GM19328 (cell line): Measurements from ENCODE around the gene AANAT.

Experiments used
- ATAC-seq: cut with Tn5 transposase; IDR thresholded peaks from one replicate; pipeline ENCODE4 v1.9.1; 2021; ENCODE audit warnings: mild to moderate bottlenecking, moderate library complexity; ENCODE audit not compliant: unreplicated experiment

AANAT gene

DNA sequence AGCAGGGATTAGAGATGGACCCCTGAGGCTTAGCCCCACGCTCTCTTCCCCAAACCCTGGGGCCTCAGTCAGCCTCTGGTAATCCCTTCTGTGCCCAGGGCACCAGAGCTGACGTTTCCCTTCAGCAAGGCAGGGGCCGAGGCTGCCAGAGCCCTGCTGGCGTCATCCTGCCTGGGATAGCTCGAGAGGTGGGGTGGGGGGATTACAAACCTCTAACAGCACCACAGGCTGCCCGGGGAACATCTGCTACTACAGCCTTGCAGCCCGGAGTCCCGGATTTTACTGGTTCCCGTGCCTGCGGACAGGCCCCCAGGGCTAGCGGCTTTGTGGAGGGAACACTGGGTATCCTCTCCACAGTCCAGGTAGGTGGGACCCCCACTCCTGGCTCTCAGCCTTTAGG lies at the start of gene AANAT:
Gene AANAT (plus strand): TSS at position 238 of the 400 bp plus-strand sequence. CDS start 1,144 bp downstream, outside the sequence.
- no peak for ATAC-seq

DNA sequence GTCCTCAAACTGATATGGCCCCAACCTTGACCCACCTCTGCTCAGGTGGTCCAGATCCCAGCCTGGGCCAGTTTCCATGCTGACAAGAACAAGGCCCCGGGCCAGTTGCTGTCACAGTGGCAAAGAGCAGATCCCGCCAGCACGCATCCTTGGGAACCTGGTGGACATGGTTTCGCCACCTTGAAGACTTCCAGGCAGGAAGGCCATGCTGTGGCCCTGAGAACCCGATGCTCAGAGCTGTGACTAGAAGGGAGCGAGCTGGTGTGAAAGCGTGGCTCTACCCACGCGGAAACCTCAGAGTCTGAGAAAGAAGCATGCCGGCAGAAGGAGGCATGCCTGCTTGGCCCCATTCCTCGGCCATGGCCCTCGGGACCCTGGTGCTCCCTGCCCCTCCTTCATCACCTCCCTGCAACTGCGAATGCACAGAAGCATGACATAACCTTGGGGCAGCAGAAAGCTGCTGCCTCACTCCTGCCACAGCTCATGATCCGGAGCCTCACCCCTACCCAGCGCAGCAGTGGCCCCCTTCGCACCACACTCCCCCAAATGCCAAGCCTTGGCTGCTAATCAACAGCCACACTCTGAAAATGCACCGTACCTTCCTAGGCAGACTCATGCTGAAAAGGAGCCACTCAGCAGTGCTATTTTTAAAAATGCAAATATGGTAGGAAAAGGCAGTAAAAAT lies 47.7 kb upstream of the AANAT start:
- ATAC-seq, result no peak

DNA sequence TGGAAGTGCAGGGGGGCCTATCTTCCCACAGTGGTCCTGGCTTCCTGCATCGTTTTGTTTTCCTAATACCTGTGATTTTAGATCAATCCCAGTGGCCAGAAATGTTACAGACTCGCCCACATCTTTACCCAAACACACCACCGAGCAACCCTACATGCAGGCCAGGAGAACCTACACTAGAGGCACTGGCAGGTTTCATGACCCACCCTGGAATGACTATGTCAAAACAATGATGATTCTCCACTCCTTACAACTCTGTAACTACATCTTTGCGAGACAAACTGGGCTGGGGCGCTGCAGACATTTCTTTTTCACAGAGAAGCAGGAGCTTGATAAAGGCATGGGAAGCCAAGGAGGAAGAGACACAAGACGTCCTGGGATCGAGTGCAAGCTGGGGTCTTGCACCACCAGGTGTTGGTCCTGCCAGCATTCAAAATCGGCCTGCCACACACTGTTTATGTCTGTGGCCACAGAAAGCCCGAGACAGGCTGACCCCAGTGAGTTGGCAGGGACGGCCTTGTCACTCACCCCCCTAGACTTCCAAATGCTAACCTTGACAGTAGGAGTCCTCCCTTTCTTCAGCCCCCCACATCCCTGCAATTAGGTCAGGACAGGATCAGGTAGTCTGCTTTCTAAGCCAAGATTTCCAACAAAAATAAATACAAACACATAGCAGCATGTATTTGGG lies 46.9 kb upstream of the AANAT start:
- ATAC-seq, result no peak

- ATAC-seq, result no peak
Observed at GRCh38 chr17:76421044-76421407, 46.4 kb upstream of the AANAT start.

DNA sequence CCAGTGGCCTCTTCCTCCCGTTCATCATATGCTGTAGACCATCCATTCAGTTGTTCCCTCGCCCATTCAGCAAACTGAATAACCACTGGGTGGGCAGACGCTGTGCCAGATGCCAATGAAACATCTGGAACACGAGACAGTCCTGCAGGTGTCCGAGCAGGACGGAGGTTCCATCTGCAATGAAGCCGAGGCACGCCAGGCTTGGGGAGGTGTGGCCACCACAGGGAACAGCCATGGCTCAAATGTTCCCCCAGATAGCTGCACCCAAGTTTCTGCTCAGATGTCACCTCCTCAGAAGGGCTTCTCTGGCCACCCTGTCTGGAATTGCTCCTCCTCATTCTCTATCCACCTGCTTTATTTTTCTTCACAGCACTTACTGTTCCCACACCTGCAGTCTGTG lies 45.0 kb upstream of the AANAT start:
- ATAC-seq, result no peak

GRCh38 chr17:76422860-76423259 lies 44.5 kb upstream of the AANAT start:
- no peak for ATAC-seq

- ATAC-seq, result no peak
Observed at GRCh38 chr17:76426853-76427252, 40.5 kb upstream of the AANAT start.

- no peak for ATAC-seq
Observed at GRCh38 chr17:76427501-76428231, 39.7 kb upstream of the AANAT start.

DNA sequence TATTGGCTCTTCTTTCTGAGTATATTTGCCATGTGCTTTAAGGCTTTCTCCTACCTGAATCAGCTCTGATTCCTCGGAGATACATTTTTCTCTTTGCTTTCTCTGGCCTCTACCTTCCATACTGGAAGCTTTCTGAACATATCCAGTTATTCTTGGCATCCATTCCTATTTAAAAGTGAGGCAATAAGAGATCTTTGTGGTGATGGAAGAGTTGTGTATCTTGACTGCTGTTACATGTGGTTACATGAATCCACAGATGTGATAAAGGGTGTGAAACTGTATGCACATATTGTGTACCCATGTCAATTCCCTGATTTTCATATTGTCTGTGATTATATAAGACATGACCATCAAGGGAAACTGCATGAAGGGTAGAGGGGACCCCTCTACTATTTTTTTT lies 38.9 kb upstream of the AANAT start:
- no peak for ATAC-seq

GRCh38 chr17:76431509-76431908 lies 35.9 kb upstream of the AANAT start:
- no peak for ATAC-seq

GRCh38 chr17:76432004-76432403 lies 35.4 kb upstream of the AANAT start:
- ATAC-seq, result no peak

- no peak for ATAC-seq
Observed at GRCh38 chr17:76432712-76433336, 34.6 kb upstream of the AANAT start.

DNA sequence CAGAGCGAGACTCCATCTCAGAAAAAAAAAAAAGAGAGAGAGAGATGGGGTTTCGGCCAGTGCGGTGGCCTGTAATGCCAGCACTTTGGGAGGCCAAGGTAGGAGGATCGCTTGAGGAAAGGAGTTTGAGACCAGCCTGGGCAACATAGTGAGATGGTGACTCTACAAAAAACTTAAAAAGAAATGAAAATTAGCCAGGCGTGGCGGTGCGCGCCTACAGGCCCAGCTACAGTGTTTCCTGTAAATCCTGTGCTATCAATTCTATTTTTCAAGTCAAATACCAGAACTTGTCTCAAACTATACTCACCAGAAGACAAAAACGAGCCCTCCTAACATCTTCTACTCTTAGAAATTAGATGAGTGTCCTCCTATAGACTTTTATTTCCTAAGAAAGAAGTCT lies 33.7 kb upstream of the AANAT start:
- no peak for ATAC-seq

- ATAC-seq, result no peak
Observed at GRCh38 chr17:76434870-76435269, 32.5 kb upstream of the AANAT start.

DNA sequence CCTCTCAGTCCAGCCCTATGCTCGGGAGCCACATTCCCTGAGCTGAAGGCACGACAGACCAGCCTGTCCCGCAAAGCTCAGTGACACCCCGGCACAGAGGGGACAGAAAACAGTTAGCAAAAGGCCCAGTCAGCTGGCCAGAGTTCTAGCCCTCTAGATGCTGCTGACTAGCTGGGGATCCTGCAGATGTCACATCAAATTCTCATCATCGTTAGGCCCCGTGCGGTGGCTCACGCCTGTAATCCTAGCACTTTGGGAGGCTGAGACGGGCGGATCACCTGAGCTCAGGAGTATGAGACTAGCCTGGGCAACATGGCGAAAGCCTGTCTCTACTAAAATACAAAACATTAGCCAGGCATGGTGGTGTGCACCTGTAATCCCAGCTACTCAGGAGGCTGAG lies 31.7 kb upstream of the AANAT start:
- ATAC-seq, result no peak

DNA sequence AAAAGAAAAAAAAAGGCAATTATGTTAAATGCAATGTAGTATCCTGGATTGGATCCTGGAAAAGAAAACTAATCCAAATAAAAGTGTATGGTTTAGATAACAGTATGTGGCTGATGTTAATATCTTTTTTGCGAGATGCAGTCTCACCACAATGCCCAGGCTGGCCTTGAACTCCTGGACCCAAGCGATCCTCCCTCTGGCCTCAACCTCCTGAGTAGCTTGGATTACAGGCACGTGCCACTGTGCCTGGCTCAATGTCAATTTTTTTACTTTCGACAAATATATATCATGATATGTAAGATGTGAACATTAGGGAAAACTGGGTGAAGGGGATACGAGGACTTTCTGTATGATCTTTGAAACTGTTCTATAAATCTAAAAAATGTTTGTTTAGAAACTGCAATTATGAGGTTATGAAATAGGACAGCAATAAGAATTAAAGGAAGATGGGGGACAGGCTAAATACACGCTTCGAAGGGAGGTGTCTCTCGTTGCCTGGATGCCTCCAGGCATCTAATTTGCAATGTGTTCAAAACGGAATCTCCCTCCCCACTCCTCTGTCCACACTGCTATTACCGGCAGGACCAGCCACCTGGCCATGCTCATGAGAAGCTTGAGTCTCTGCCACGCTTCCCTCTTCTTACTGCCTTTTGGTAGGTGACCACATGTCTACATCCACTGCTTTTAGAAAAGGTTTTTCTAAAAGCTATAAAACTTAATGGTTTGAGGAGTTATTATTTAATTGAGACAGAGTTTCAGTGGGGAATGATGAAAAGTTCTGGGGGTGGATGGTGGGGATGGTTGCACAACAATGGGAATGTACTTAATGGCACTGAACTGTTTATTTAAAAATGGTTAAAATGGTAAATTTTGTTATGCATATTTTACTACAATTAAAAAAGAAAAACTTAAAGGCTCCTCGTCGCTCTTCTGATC lies 29.7 kb upstream of the AANAT start:
- no peak for ATAC-seq

DNA sequence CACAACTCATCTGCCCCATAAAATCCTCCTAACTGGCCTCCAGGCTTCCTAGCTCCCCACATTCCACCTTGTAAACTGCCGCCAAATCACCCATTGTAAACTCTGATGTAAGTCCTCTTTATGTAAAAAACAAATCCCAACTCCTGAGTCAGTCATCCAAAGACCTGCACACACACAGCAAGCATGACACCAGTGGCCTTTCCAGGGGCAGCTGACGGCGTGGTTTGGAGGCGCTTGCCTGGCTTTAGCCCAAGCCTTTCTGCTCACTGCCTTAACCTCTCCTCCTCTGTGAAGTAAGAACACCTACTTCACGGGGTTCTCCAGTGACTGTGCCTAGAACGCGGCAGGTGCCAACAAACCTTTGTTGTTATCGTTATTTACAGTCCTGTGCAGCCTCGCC lies 28.5 kb upstream of the AANAT start:
- no peak for ATAC-seq

- no peak for ATAC-seq
Observed at GRCh38 chr17:76439314-76439928, 28.0 kb upstream of the AANAT start.

DNA sequence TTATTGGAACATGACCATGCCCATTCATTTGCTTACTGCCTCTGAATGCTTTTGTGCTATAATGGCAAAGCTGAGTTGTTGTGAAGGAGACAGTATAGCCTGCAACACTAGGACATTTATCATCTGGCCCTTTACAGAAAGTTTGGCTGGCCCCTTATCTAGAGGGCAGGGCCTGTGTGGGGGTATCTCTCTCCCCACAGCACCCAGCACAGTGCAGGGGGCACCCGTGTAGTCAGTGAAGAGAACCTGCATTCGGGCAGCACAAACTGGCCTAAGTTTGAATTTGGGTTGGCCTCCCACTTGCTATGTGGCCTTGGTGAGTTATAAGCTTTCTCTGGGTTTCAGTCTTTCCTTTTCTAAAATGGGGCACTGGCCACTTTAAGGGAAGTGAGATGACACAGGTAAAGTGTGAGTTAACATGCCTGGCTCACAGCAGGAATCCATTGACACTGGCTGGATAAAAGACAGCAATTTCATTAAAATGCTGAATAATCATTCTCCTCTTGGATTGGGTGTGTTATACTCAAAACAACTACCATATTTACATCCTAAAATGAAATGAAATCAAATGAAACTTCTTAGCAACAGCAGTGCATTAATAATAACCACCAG lies 26.5 kb upstream of the AANAT start:
- no peak for ATAC-seq
